Islet precursor cell (in vitro differentiated cells): Measurements from ENCODE around the gene TLNRD1.

Experiments
- DNase-seq: peaks from one replicate; pipeline ENCODE4 v3.0.0-alpha.2; 2018

TLNRD1 gene

GRCh38 chr15:81002331-81003096 is 1.8 kb downstream of the TLNRD1 start:
- peak; percentile 63 for DNase-seq

- no peak for DNase-seq
Observed at GRCh38 chr15:81003097-81003350, 2.3 kb downstream of the TLNRD1 start.

- no peak for DNase-seq
Observed at GRCh38 chr15:81006124-81006523, 5.4 kb downstream of the TLNRD1 start.

GRCh38 chr15:81007428-81008064 is 6.8 kb downstream of the TLNRD1 start:
- DNase-seq = no peak

- no peak for DNase-seq
Observed at GRCh38 chr15:81008312-81008711, 7.6 kb downstream of the TLNRD1 start.

- no peak for DNase-seq
Observed at GRCh38 chr15:81010086-81010485, 9.4 kb downstream of the TLNRD1 start.

- DNase-seq = no peak
Observed at GRCh38 chr15:81011593-81011992, 10.9 kb downstream of the TLNRD1 start.

GRCh38 chr15:81012588-81012987 is 11.9 kb downstream of the TLNRD1 start:
- DNase-seq = no peak

- no peak for DNase-seq
Observed at GRCh38 chr15:81013396-81013929, 12.7 kb downstream of the TLNRD1 start.

GRCh38 chr15:81014446-81015093 is 13.8 kb downstream of the TLNRD1 start:
- DNase-seq = no peak

GRCh38 chr15:81015621-81016488 is 15.1 kb downstream of the TLNRD1 start:
- no peak for DNase-seq

- DNase-seq = no peak
Observed at GRCh38 chr15:81016489-81017068, 15.9 kb downstream of the TLNRD1 start.

- DNase-seq = no peak
Observed at GRCh38 chr15:81018197-81018596, 17.5 kb downstream of the TLNRD1 start.

GRCh38 chr15:81021321-81021720 is 20.6 kb downstream of the TLNRD1 start:
- DNase-seq = no peak

GRCh38 chr15:81023483-81024264 is 23.0 kb downstream of the TLNRD1 start:
- DNase-seq = no peak

- DNase-seq = no peak
Observed at GRCh38 chr15:81024265-81024872, 23.6 kb downstream of the TLNRD1 start.

- DNase-seq = no peak
Observed at GRCh38 chr15:81024936-81025335, 24.2 kb downstream of the TLNRD1 start.

GRCh38 chr15:81025721-81026370 is 25.1 kb downstream of the TLNRD1 start:
- no peak for DNase-seq

GRCh38 chr15:81026836-81027599 is 26.3 kb downstream of the TLNRD1 start:
- DNase-seq = no peak
